HG02884 (cell line): ENCODE data around the gene GPR137B.

Experiments used
- ATAC-seq: cut with Tn5 transposase; IDR thresholded peaks from one replicate; pipeline ENCODE4 v1.9.1; 2021; ENCODE audit warnings: mild to moderate bottlenecking, moderate library complexity; ENCODE audit not compliant: unreplicated experiment

GPR137B gene

DNA sequence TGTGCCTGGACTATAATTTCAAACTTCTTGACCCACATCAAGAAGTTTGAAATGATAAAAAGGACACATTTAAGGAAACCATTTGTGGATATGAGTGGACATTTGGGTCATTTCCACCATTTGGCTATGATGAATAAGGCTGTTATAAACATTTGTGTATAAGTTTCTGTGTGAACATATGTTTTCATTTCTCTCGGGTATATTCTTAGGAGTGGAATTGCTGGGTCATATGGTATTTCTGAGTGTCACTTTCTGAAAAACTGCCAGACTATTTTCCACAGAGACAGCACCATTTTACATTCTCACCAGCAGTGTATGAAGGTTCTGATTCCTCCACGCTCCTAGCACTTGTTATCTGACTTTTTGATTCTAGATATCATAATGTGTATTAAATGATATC lies 50.8 kb downstream of the GPR137B start:
- no peak for ATAC-seq

DNA sequence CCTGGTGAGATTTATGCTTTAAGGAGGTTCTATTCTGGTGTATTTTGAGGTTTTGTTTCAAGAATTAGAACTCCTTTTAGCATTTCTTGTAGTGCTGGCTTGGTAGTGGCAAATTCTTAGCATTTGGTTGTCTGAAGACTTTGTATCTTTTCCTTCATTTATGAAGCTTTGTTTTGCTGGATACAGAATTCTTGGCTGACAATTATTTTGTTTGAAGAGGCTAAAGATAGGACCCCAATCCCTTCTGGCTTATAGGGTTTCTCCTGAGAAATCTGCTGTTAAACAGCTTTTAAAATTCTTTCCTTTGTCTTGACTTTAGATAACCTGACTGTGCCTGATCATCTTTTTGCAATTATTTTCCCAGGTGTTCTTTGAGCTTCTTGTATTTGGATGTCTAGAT lies 58.6 kb downstream of the GPR137B start:
- no peak for ATAC-seq

DNA sequence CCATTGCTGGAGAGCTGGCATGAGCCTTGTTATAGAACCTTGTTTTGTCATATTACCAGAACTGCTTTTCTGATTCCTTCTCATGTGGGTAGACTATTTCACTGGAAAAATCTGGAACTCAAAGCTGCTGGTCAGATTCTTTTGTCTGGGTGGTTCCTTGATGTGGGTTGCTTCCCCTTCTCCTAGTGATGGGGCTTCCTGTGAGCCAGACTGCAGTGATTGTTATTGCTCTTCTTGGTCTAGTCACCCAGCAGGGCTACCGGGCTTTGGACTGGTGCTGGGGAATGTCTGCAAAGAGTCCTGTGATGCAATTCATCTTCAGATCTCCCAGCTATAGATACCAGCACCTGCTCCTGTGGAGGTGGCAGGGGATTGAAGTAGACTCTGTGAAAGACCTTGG lies 59.4 kb downstream of the GPR137B start:
- ATAC-seq: no peak

DNA sequence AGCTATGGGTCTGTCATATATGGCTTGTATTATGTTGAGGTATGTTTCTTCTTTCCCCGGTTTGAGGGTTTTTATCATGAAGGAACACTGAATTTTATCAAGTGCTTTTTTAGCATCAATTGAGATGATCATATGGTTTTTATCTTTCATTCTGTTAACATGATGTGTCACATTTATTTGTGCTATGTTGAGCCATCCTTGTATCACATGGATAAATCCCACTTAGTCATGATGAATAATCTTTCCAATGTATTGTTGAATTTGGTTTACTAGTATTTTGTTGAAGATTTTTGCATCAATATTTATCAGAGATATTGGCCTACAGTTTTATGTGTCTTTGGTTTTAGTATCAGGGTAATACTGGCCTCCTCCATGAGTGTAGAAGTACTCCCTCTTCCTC lies 61.7 kb downstream of the GPR137B start:
- no peak for ATAC-seq

DNA sequence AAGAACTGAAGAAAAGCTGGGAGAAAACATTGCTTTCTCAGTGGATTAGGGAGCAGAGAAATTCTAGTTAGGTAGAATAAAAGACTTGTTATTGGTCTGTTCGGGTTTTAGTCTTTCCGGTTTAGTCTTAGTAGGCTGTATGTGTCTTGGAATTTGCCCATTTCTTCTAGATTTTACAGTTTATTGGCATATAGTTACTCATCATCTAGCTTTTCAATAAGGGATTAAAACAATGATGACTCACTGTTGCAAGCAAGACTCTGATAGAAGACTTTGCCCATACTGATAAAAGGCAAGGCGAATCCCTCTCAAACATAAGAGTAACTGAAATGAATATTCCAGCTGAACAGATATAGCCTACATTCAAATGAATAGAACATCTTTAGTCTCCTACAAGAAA lies 62.3 kb downstream of the GPR137B start:
- ATAC-seq: no peak

DNA sequence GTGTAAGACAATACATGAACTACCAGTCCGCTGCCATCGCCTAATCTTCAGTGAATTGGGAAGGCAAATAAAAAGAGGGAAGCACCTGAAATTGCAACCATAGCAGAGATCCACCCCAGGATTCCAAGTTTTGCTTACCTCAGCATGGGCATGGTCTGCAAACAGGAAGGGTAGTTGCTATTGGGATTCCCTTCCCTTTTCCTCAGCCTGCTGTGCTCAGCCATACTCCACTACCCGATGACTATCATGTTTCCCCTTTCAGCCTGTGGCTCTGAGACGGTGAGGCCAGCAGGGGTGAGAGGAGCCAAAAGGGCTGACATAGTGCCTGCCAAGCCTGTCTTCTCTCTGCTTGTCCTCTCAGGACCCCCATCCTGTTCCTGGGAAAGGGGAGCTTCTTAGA lies 64.2 kb downstream of the GPR137B start:
- no peak for ATAC-seq

DNA sequence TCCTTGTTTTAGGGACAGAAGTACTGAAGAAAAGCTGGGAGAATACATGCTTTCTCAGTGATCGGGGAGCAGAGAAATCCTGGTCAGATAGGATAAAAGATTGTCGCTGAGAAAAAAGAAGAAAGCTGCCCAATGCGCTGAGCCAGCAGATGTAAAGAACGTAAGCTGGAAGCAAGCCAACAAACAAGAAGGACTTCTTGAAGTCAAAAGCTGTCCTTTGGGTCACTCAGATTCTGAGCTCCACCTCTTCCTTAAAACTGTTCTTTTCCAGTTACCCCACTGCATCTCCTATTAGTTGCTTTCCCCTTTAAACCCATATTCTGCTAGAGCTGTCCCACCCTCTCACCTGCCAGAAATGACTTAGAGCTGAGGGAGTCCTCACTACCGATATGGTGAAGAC lies 64.8 kb downstream of the GPR137B start:
- ATAC-seq: no peak

DNA sequence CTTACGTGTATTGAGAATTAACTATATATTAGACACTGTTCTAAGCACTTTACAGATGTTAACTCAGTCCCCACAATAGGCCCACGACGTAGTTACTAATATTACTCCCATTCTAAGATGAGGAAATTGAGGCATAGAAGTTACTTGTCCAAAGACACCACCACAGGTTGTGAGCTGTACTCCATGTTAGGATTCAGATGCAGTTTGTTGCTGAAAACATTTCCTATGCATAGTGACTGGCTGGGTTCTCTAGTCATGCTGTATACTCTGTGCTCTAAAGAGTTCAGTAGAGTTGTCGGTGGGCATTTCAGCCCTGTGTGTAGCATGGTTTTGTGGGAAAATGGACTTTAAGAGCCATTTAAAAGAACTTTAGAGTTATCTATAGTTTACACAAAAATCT lies 65.2 kb downstream of the GPR137B start:
- ATAC-seq: no peak

DNA sequence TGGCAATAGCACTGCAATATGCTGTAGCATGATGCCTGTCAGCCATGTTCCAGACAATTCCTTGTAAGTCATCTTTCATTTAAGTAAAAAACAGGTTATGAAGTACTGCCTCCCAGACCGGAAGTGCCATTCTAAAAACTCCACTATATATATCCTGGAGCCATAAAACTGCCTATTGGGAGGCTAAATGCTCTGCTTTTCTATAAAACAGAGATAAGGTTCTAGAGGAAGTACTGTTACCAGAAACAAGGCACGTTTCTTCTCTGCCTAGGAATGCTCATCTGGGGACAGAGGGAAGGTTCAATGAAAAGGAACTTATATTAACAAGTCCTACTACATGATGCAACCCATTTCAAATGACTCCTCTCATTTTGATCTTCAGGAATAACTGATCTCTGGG lies 66.8 kb downstream of the GPR137B start:
- ATAC-seq: no peak

DNA sequence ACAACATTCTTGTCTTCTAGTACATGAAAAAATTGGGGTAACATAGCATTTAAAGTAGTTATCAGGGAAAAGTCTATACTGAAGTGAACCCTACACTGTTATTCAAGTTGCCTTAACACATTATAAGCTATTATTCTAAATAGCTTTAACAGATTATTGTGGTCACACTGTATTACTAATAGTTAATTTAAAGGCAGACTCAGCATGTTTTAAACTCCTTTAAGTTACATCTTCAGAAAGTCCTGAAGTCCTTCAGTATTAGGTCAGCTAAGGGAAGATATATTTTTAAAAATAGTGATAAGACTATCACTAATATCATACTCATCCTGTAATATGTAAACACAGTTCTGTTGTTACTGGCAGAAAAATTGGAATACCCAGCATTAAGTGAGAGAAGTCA lies 67.4 kb downstream of the GPR137B start:
- ATAC-seq: no peak

DNA sequence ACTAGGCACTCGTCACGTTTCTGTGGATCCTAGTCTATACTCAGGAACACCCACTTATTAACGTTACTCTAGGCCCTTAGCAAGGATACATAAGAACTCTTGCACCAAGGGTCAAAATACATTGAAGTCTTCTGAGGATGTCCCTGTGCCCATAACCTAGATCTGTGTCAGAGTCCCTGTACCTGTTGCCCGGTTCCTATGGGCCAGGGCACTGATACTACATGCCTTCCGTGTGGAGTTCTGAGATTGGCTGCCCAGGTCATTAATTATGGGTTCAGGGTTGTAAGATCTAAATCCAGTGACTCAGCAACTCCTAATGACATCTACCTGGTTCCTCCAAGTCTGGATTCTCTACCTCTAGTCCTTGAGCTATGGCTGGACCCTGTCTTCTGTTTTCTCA lies 69.5 kb downstream of the GPR137B start:
- no peak for ATAC-seq

DNA sequence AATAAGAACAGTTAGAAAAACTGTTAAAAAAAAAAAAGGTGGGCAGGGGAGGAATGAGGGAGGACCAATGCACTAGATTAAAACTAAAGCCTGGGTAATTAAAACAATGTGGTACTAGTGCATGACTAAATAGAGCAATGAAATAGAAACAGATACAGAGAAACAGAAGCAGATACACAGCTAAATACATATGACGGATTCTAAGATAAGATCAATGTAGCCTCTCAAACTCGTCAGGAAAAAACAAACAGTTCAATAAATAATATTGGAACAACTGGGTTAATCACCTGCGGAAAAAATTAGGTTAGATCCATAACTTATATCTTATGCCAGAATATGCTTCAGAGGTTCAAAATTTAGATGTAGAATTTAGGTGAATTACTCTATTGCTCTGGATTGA lies 71.2 kb downstream of the GPR137B start:
- no peak for ATAC-seq

DNA sequence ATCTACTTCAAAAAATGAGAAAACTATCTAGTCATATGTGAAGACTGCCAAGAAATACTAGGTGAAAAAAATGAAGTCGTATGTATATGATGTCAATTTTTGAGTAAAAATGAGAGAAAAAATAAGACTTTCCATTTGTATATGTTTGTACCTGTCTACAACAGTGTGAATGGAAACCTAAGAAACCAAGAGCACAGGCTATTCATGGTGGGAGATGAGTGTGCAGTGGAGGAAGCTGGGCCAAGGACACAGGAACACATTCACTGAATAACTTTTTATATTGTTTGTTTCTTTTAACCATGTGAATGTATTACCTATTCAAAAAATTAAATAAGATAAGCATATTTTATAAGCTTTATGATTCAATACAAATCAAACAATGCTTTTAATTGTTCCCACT lies 72.4 kb downstream of the GPR137B start:
- ATAC-seq: no peak

DNA sequence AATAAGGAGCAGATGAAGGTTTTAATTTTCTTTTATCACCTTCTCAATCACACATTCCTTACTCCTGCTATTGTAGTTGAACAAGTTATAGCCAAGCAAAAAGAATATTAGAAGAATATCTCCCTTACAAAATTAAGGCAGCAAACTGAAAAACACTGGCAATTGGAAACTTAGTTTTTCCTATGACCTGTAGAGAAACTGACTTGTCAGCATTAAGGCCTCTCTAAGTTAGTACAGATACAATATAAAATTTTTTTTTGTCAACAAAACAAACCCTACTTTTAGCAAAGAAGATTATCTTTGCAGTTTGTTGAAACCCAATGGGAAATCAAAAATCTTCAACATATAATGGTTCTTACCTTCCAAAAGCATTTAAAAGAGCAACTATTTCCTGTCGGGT lies 78.1 kb downstream of the GPR137B start:
- ATAC-seq: no peak

DNA sequence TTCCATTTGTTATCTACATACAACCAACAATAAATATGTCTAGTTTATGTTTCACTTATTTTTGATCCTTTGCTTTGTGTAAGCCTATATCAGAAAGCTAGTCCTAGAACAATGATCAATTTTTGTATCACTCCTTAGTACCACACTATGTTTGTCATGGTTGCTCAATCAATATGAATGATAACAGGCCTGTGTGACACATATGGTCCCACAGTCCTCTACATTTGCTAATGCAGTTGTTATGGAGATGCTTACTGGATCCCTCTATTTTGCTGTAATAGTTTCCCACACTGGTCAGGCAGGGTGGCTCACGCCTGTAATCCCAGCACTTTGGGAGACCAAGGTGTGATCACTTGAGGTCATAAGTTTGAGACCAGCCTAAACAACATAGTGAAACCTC lies 80.3 kb downstream of the GPR137B start:
- ATAC-seq: no peak

DNA sequence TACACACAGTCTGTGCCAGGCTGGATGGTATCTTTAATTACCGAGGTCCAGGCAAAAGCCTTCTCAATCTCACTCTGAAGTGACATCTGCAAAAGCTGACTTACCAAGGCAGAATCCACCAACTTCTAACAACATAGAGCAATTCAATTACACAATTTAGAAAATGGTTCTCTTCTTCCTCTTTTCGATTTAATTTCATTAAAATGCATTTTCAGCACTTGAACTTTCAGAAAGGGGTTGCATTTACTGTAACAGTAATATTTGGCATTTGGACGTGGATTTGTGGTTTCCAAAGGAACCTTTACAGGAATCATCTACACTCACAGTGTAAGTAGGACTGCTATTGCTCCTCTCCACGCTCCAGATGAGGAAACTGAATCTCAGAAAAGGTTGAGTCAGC lies 86.1 kb downstream of the GPR137B start:
- no peak for ATAC-seq

DNA sequence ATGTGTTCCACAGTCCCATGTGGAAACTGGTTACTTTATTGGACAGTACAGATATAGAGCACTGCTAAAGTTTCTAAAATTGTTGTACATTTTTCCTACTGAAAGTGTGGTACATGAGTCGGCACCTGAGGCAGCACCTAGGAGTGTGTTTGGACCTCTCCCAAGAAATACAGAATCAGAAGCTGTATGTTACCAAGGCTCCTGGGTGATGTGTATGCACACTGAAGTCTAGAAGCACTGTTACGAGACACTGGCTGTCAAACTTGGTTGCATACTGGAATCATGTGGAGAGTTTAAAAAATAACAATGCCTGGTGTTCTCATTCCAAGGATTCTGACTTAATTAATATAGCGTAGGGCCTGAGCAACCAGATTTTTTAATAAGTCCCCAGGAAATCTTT lies 92.8 kb downstream of the GPR137B start:
- no peak for ATAC-seq

DNA sequence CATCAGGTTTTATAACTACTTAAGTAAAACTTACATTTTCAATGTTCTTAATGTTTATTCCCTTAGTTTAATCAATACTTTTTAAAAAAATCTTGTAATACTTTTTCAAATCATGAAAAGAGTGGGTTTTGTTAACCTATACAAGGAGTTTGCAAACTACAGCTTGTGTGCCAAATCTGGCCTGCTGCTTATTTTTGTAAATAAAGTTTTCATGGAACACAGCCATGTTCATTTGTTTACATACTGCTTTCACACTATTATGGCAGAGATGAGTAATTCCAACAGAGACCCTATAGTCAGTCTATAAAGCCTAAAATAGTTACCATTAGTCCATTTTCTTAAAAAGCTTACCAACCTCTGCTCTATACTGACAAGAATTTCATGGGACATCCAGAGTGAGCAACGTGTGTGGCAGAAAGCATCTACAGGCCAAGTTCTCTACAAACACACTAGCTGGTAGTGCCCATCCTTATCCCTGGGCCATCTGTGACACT lies 96.8 kb downstream of the GPR137B start:
- ATAC-seq: no peak

DNA sequence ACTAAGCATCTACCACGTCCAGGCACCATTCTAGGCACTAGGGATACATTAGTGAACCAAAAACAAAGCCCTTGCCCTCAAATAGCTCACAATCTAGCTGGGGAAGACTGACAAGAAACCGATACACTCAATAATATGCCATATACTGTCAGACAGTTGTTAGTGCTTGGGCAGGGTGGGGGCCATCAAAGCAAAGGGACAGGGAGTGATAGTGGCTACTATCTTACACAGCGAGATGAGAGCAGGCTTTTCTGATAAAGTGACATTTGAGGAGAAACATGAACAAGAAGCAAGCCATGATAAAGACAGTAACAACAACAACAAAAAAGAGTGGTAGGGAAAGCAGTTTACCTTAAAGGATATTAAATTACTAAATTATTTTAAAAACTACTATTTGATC lies 98.3 kb downstream of the GPR137B start:
- no peak for ATAC-seq

DNA sequence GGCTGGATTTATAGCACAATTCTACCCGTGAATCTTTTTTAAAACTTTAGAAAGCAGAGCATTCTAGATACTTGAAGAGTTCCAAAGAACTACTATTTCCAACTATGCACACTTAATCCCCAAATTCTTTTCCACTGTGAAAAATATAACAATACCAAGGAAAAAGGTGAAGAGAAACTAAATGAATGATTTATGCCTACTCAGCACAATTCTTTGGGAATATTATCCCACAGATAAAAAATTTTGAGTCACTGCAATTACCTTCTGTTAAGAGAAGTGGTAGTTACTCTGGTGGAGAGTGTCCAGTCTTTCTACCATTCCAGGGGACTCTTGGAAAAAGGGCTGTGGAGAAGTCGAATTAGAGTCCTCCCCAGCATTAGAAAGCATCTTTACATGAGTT lies 100.2 kb downstream of the GPR137B start:
- ATAC-seq: no peak

DNA sequence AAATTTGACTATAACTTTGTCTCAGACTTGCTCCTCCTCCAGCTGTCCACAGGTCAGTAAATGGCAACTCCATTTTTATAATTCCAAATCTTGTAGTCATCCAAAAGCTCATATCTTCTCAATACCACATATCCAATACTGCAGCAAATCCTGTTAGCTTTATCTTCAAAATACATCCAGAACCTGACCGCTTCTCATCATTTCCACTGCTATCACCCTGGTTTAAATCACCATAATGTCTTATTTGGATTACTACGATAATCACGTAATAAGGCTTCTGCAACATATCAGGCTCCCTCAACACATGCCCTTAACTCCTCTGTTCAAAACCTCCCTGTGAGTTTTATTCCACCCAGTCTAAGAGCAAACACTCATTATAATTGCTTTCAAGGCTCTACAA lies 104.9 kb downstream of the GPR137B start:
- ATAC-seq: no peak

DNA sequence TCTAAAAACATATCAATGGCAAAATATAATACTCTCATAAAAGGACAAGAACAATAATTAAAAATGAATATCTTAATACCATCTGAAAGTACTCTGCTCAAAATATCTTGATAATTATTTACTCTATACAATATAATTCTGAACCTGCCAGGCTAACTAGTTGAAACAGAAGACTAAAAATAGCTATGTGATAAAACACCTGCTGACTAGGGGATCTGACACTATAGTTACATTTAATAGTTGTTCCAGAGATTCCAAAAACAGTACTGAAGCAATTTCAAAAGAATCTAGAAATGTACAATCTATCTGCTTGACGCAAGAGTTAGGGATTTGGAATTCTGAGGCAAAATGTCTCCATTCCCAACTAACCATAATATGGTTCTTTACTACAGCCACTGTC lies 109.2 kb downstream of the GPR137B start:
- no peak for ATAC-seq

DNA sequence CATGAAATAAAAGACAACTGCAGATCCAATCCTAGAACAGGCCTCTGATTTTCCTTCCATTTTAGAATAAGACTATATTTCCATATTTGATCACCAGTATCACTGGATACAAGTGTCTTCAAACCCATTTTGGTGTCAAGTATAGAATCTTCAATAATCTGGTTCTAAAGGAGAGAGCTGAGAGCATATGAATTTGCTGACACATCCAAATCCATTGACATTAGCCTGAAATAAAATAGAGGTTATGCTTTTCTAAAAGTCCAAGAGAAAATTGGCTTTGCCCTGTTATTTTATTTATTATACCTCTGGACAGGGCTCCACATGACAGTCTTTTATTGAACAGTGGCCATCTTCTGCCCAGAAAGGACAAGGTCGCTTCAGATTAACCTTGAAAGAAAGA lies 110.8 kb downstream of the GPR137B start:
- ATAC-seq: no peak
